Naive thymus-derived CD4-positive, alpha-beta T cell (primary cell): ENCODE results near the gene SMPD3. TPM values are rescaled to one million over a fixed set of nuclear protein-coding genes. Genes with fewer than 3 reads are reported as not detected.

ENCODE experiments used
- ATAC-seq: fragments of 150-1000 bp; cut with Tn5 transposase; 2 replicates; pipeline ENCODE4 v1.10.0; 2021; ENCODE audit warnings: mild to moderate bottlenecking, moderate library complexity
- CTCF ChIA-PET: fragments of 350-600 bp; sonication (Branson Sonifier 250); formaldehyde crosslinking; loops from one replicate; lab custom pipeline; 2021; ENCODE audit warnings: antibody characterized with exemption; lab: Charles Lee
- POLR2A ChIA-PET: fragments of 350-600 bp; sonication (Branson Sonifier 250); formaldehyde crosslinking; loops from one replicate; lab custom pipeline; 2021; ENCODE audit warnings: antibody characterized with exemption, inconsistent platforms; lab: Charles Lee
- DNase-seq, 9 donors: peaks; one replicate each; pipeline versions ENCODE4 v3.0.0 to v3.0.0-alpha.2; 2020 to 2022; ENCODE audit warnings: mixed read lengths in 1 of 9
- H3K27ac ChIP-seq: one replicate; pipeline ENCODE4 v1.7.0; 2013; ENCODE audit warnings: mild to moderate bottlenecking, low read depth, low read length, moderate library complexity
- H3K27me3 ChIP-seq, 2 donors: one replicate each; pipeline ENCODE4 v1.7.0; 2013; ENCODE audit warnings: low read length in 2 of 2, mild to moderate bottlenecking in 2 of 2, moderate library complexity in 2 of 2; ENCODE audit not compliant: control insufficient read depth in 2 of 2, insufficient read depth in 2 of 2
- H3K36me3 ChIP-seq, 3 experiments: 1 replicate in 2 of 3; 2 replicates in 1 of 3; pipeline ENCODE4 v1.7.0; 2013; ENCODE audit warnings: low read length in 3 of 3, mild to moderate bottlenecking in 3 of 3, moderate library complexity in 1 of 3; ENCODE audit not compliant: insufficient read depth in 3 of 3, control insufficient read depth in 2 of 3
- H3K4me1 ChIP-seq, 2 donors: one replicate each; pipeline ENCODE4 v1.7.0; 2013; ENCODE audit warnings: low read length in 2 of 2, mild to moderate bottlenecking in 2 of 2, moderate library complexity in 1 of 2; ENCODE audit not compliant: control insufficient read depth in 2 of 2, insufficient read depth in 2 of 2
- H3K4me3 ChIP-seq: 2 replicates; pipeline ENCODE4 v1.7.0; 2013; ENCODE audit warnings: mild to moderate bottlenecking, low read length
- H3K9me3 ChIP-seq, 3 experiments: 1 replicate in 2 of 3; 2 replicates in 1 of 3; pipeline ENCODE4 v1.7.0; 2013; ENCODE audit warnings: low read length in 3 of 3; ENCODE audit not compliant: control insufficient read depth in 2 of 3
- H3K27ac Mint-ChIP-seq, 9 donors: one replicate each; pipeline ENCODE4 v1.8.0; 2020 to 2022; ENCODE audit warnings: mixed read lengths in 9 of 9, mild to moderate bottlenecking in 8 of 9, moderate library complexity in 5 of 9, inconsistent platforms in 2 of 9
- H3K27me3 Mint-ChIP-seq, 5 donors: one replicate each; pipeline ENCODE4 v1.8.0; 2021 to 2022; ENCODE audit warnings: mixed read lengths in 5 of 5, mild to moderate bottlenecking in 1 of 5
- H3K36me3 Mint-ChIP-seq, 5 donors: one replicate each; pipeline ENCODE4 v1.8.0; 2020 to 2022; ENCODE audit warnings: mixed read lengths in 5 of 5, mild to moderate bottlenecking in 3 of 5, inconsistent platforms in 1 of 5
- H3K4me1 Mint-ChIP-seq, 7 donors: one replicate each; pipeline ENCODE4 v1.8.0; 2020 to 2022; ENCODE audit warnings: mixed read lengths in 7 of 7, mild to moderate bottlenecking in 3 of 7, inconsistent platforms in 1 of 7
- H3K4me3 Mint-ChIP-seq, 10 donors: one replicate each; pipeline ENCODE4 v1.8.0; 2020 to 2022; ENCODE audit warnings: mild to moderate bottlenecking in 10 of 10, mixed read lengths in 10 of 10, moderate library complexity in 6 of 10, inconsistent platforms in 2 of 10
- H3K9me3 Mint-ChIP-seq, 11 donors: one replicate each; pipeline ENCODE4 v1.8.0; 2020 to 2022; ENCODE audit warnings: mixed read lengths in 11 of 11, mild to moderate bottlenecking in 4 of 11, inconsistent platforms in 1 of 11, moderate library complexity in 1 of 11
- intact Hi-C, 2 donors: fragments of 100-400 bp; cut with micrococcal nuclease; formaldehyde crosslinking; loops; one replicate each; pipeline ENCODE4 v1.15.1; 2023
- polyA plus RNA-seq, 2 donors: library from polyadenylated mRNA; unstranded; fragments of 300-500 nt; fragmentation: Illumina TruSeq; gene quantifications; one replicate each; pipeline ENCODE4 v1.2.3, GENCODE V29; 2021
- total RNA-seq, 6 experiments: library from RNA in 5 of 6; stranded (reverse) in 5 of 6; gene quantifications; 1 replicate in 5 of 6; 2 replicates in 1 of 6; pipeline ENCODE4 v1.2.3 and lab custom pipeline; 2021 to 2026

The SMPD3 gene
- total and polyA plus RNA-seq, 7 experiments from 2014 or later, result 0.32 to 6.1 (median 1.8) TPM

GRCh38 chr16:68426347-68426652 lies 22.0 kb downstream of the SMPD3 start:
- Mint-ChIP-seq H3K27ac (peak overlapping the region in 8 of 9 donors; percentile 79 to 93 (median 86)), H3K27me3 (peaks cover 0 to 36% (median 0%) of the 10 kb centered on the region in 5 donors), H3K9me3 (peaks cover 0 to 1% (median 0%) of the 10 kb centered on the region in 11 donors), H3K4me3 (peak overlapping the region in 7 of 10 donors; percentile 49 to 71 (median 57)), H3K4me1 (peaks cover 10 to 52% (median 46%) of the 10 kb centered on the region in 7 donors), H3K36me3 (no peaks in the 10 kb centered on the region)
- H3K4me1 ChIP-seq, result peaks cover 0 to 41% of the 10 kb centered on the region in 2 donors
- H3K4me3 ChIP-seq, result peak overlapping the region; percentile 18
- no peaks in the 10 kb centered on the region for H3K27me3 ChIP-seq
- H3K9me3 ChIP-seq, result no peaks in the 10 kb centered on the region
- DNase-seq (no peak), ATAC-seq (no peak)
- ChIA-PET CTCF (interaction anchor here (0.7 kb wide), 2 partner anchors 8 to 30 kb away, joined by 3 to 4 read pairs; no protein-coding TSS in a partner anchor), POLR2A (interaction anchor here (1.1 to 1.9 kb wide), 2 partner anchors 8 to 9 kb away, joined by 5 to 11 read pairs; no protein-coding TSS in a partner anchor)
- H3K27ac ChIP-seq, result peak overlapping the region; percentile 40
- H3K36me3 ChIP-seq, result no peaks in the 10 kb centered on the region
- intact Hi-C loops, result loop anchor here in 1 of 2 donors (1.0 to 2.0 kb wide), 2 partner anchors 8 to 23 kb away; partner anchors contain the start of gene SMPD3

GRCh38 chr16:68425498-68426346 lies 22.6 kb downstream of the SMPD3 start:
- Mint-ChIP-seq H3K27me3 (peaks cover 0 to 33% (median 0%) of the 10 kb centered on the region in 5 donors), H3K4me1 (peaks cover 10 to 55% (median 52%) of the 10 kb centered on the region in 7 donors), H3K4me3 (peak overlapping the region in 9 of 10 donors; percentile 30 to 72 (median 58)), H3K36me3 (no peaks in the 10 kb centered on the region), H3K9me3 (peaks cover 0 to 3% (median 0%) of the 10 kb centered on the region in 11 donors), H3K27ac (peak overlapping the region in 8 of 9 donors; percentile 79 to 93 (median 86))
- no peaks in the 10 kb centered on the region for H3K36me3 ChIP-seq
- H3K4me1 ChIP-seq, result peaks cover 0 to 44% of the 10 kb centered on the region in 2 donors
- peak overlapping the region; percentile 18 for H3K4me3 ChIP-seq
- intact Hi-C loops, result loop anchor here in 1 of 2 donors (1.0 to 2.0 kb wide), 2 partner anchors 7 to 23 kb away; partner anchors contain the start of gene SMPD3
- ChIA-PET CTCF (interaction anchor here (0.7 kb wide), 1 partner anchor 8 kb away, joined by 4 read pairs; no protein-coding TSS in a partner anchor), POLR2A (interaction anchor here (1.1 to 1.9 kb wide), 2 partner anchors 9 kb away, joined by 5 to 11 read pairs; no protein-coding TSS in a partner anchor)
- peak overlapping the region; percentile 40 for H3K27ac ChIP-seq
- no peaks in the 10 kb centered on the region for H3K27me3 ChIP-seq
- peak; percentile 41 for ATAC-seq
- DNase-seq, result peak in 5 of 9 donors; percentile 14 to 47 (median 39)
- H3K9me3 ChIP-seq, result no peaks in the 10 kb centered on the region

GRCh38 chr16:68423771-68424170 lies 24.5 kb downstream of the SMPD3 start:
- H3K4me3 ChIP-seq, result no peak overlapping the region
- Mint-ChIP-seq H3K36me3 (peaks cover 0 to 2% (median 0%) of the 10 kb centered on the region in 5 donors), H3K9me3 (peaks cover 0 to 3% (median 0%) of the 10 kb centered on the region in 11 donors), H3K27ac (peak overlapping the region in 3 of 9 donors; percentile 32 to 80 (median 64)), H3K4me1 (peaks cover 22 to 72% (median 67%) of the 10 kb centered on the region in 7 donors), H3K4me3 (no peak overlapping the region), H3K27me3 (peaks cover 0 to 24% (median 0%) of the 10 kb centered on the region in 5 donors)
- H3K9me3 ChIP-seq, result no peaks in the 10 kb centered on the region
- no peaks in the 10 kb centered on the region for H3K36me3 ChIP-seq
- no peak for ATAC-seq
- H3K4me1 ChIP-seq, result peaks cover 10 to 62% of the 10 kb centered on the region in 2 donors
- no peaks in the 10 kb centered on the region for H3K27me3 ChIP-seq
- ChIA-PET POLR2A (interaction anchor here (1.2 to 1.6 kb wide), 3 partner anchors 10 to 20 kb away, joined by 3 to 5 read pairs (median 4); no protein-coding TSS in a partner anchor), CTCF (interaction anchor here (1.4 kb wide), 1 partner anchor 17 kb away, joined by 5 read pairs; no protein-coding TSS in a partner anchor)
- intact Hi-C loops, result no loop called here
- H3K27ac ChIP-seq, result no peak overlapping the region
- no peak for DNase-seq

- intact Hi-C loops, result no loop called here
- Histone ChIP-seq H3K27me3 (no peaks in the 10 kb centered on the region), H3K36me3 (no peaks in the 10 kb centered on the region), H3K9me3 (no peaks in the 10 kb centered on the region), H3K27ac (no peak overlapping the region), H3K4me3 (no peak overlapping the region), H3K4me1 (peaks cover 23 to 74% of the 10 kb centered on the region in 2 donors)
- DNase-seq (no peak), ATAC-seq (no peak)
- Mint-ChIP-seq H3K36me3 (peaks cover 0 to 4% (median 0%) of the 10 kb centered on the region in 5 donors), H3K4me1 (peaks cover 35 to 83% (median 80%) of the 10 kb centered on the region in 7 donors), H3K4me3 (peak overlapping the region in 4 of 10 donors; percentile 7 to 52 (median 33)), H3K27ac (peak overlapping the region in 8 of 9 donors; percentile 11 to 99 (median 78)), H3K9me3 (peaks cover 0 to 3% (median 0%) of the 10 kb centered on the region in 11 donors), H3K27me3 (peaks cover 0 to 11% (median 0%) of the 10 kb centered on the region in 5 donors)
- CTCF ChIA-PET, result interaction anchor here (1.4 to 2.5 kb wide), 2 partner anchors 19 to 99 kb away, joined by 5 read pairs; no protein-coding TSS in a partner anchor
- POLR2A ChIA-PET, result interaction anchor here (0.9 to 1.4 kb wide), 4 partner anchors 9 to 122 kb away, joined by 3 to 11 read pairs (median 3); no protein-coding TSS in a partner anchor
Observed at GRCh38 chr16:68422396-68422960, 25.8 kb downstream of the SMPD3 start.

- Mint-ChIP-seq H3K4me3 (peak overlapping the region in 1 of 10 donors; percentile 24), H3K27ac (peak overlapping the region in 7 of 9 donors; percentile 42 to 99 (median 91)), H3K27me3 (peaks cover 0 to 8% (median 0%) of the 10 kb centered on the region in 5 donors), H3K9me3 (peaks cover 0 to 3% (median 0%) of the 10 kb centered on the region in 11 donors), H3K36me3 (peaks cover 0 to 7% (median 0%) of the 10 kb centered on the region in 5 donors), H3K4me1 (peaks cover 46 to 91% (median 85%) of the 10 kb centered on the region in 7 donors)
- Histone ChIP-seq H3K36me3 (no peaks in the 10 kb centered on the region), H3K4me1 (peaks cover 37 to 79% of the 10 kb centered on the region in 2 donors), H3K27me3 (no peaks in the 10 kb centered on the region), H3K9me3 (no peaks in the 10 kb centered on the region), H3K4me3 (no peak overlapping the region), H3K27ac (no peak overlapping the region)
- ChIA-PET POLR2A (interaction anchor here (1.3 to 1.4 kb wide), 2 partner anchors 13 to 30 kb away, joined by 3 to 9 read pairs; no protein-coding TSS in a partner anchor), CTCF (interaction anchor here (0.5 to 2.5 kb wide), 3 partner anchors 46 to 100 kb away, joined by 3 to 5 read pairs (median 4); no protein-coding TSS in a partner anchor)
- DNase-seq (no peak), ATAC-seq (no peak)
- intact Hi-C loops, result no loop called here
Observed at GRCh38 chr16:68421076-68421475, 27.2 kb downstream of the SMPD3 start.
